ENCODE data around the gene EID1. TPM values are rescaled to one million over a fixed set of nuclear protein-coding genes. Genes with fewer than 3 reads are reported as not detected.
"Not testable (repeated sequence)": the region's sequence is repeated elsewhere in the genome, so short reads cannot be mapped to it uniquely, and the experiment has no call there.

EID1 gene
- total and polyA plus RNA-seq, 2 donors (not counting 1 experiment from before 2014, with no cell fraction given): 184 to 287 TPM

- Histone ChIP-seq H3K79me2 (ENCODE audit: control insufficient read depth, insufficient read depth, low read length) (no peaks in the 10 kb centered on the region), H3K4me3 (replicated peaks in 1 of 4; ENCODE audit: control extremely low read depth in 1 of 4, insufficient read depth in 1 of 4, low read depth in 3 of 4, low read length in 4 of 4) (no peak overlapping the region), H3K4me2 (ENCODE audit: extremely low read depth, insufficient read depth, low read length) (no peak overlapping the region), H3K36me3 (ENCODE audit: control insufficient read depth, insufficient read depth, low read length) (no peaks in the 10 kb centered on the region), H4K20me1 (ENCODE audit: control insufficient read depth, extremely low read depth, insufficient read depth, low read length) (no peaks in the 10 kb centered on the region), H3K4me1 (ENCODE audit: control insufficient read depth, extremely low read depth, insufficient read depth, low read length) (no peaks in the 10 kb centered on the region), H3K9ac (ENCODE audit: insufficient read depth, low read length) (no peak overlapping the region), H2AFZ (ENCODE audit: low read length) (no peak overlapping the region), H3K9me3 (ENCODE audit: control insufficient read depth, insufficient read depth, low read depth, low read length) (no peaks in the 10 kb centered on the region), H3K27me3 (ENCODE audit: control insufficient read depth, insufficient read depth, low read length) (no peaks in the 10 kb centered on the region), H3K27ac (ENCODE audit: insufficient read depth, low read length) (no peak overlapping the region)
- TF ChIP-seq EZH2 (IDR thresholded peaks at IDR 0.05; ENCODE audit: low read length, missing control alignments): no peak
- TF ChIP-seq CTCF (conservative IDR thresholded peaks at IDR 0.05 in 1 of 2, IDR thresholded peaks at IDR 0.05 in 1 of 2; ENCODE audit: low read depth in 1 of 2, low read length in 2 of 2): no peak
- DNase-seq (ENCODE audit: low read depth in 2 of 2): no peak
These were observed 26.8 kb downstream of the EID1 start for GRCh38 chr15:48904758-48905157.

GRCh38 chr15:48905216-48905615 is 27.3 kb downstream of the EID1 start:
- H2AFZ ChIP-seq (ENCODE audit: low read length): no peak overlapping the region

GRCh38 chr15:48905847-48906246 is 27.9 kb downstream of the EID1 start:
- Histone ChIP-seq H3K9ac (ENCODE audit: insufficient read depth, low read length) (no peak overlapping the region), H3K4me2 (ENCODE audit: extremely low read depth, insufficient read depth, low read length) (no peak overlapping the region), H3K79me2 (ENCODE audit: control insufficient read depth, insufficient read depth, low read length) (no peaks in the 10 kb centered on the region), H3K4me3 (replicated peaks in 1 of 4; ENCODE audit: control extremely low read depth in 1 of 4, insufficient read depth in 1 of 4, low read depth in 3 of 4, low read length in 4 of 4) (no peak overlapping the region), H2AFZ (ENCODE audit: low read length) (no peak overlapping the region), H3K27me3 (ENCODE audit: control insufficient read depth, insufficient read depth, low read length) (no peaks in the 10 kb centered on the region), H3K27ac (ENCODE audit: insufficient read depth, low read length) (no peak overlapping the region), H3K4me1 (ENCODE audit: control insufficient read depth, extremely low read depth, insufficient read depth, low read length) (no peaks in the 10 kb centered on the region), H3K9me3 (ENCODE audit: control insufficient read depth, insufficient read depth, low read depth, low read length) (no peaks in the 10 kb centered on the region), H3K36me3 (ENCODE audit: control insufficient read depth, insufficient read depth, low read length) (no peaks in the 10 kb centered on the region), H4K20me1 (ENCODE audit: control insufficient read depth, extremely low read depth, insufficient read depth, low read length) (no peaks in the 10 kb centered on the region)
- TF ChIP-seq CTCF (conservative IDR thresholded peaks at IDR 0.05 in 1 of 2, IDR thresholded peaks at IDR 0.05 in 1 of 2; ENCODE audit: low read depth in 1 of 2, low read length in 2 of 2): no peak
- no peak for TF ChIP-seq EZH2 (IDR thresholded peaks at IDR 0.05; ENCODE audit: low read length, missing control alignments)
- DNase-seq (ENCODE audit: low read depth in 2 of 2): no peak

More at GRCh38 chr15:48905216-48905615, 27.3 kb downstream of the EID1 start:
- Histone ChIP-seq H3K27ac (ENCODE audit: insufficient read depth, low read length) (no peak overlapping the region), H3K9ac (ENCODE audit: insufficient read depth, low read length) (no peak overlapping the region), H3K27me3 (ENCODE audit: control insufficient read depth, insufficient read depth, low read length) (no peaks in the 10 kb centered on the region), H3K4me3 (replicated peaks in 1 of 4; ENCODE audit: control extremely low read depth in 1 of 4, insufficient read depth in 1 of 4, low read depth in 3 of 4, low read length in 4 of 4) (no peak overlapping the region), H3K9me3 (ENCODE audit: control insufficient read depth, insufficient read depth, low read depth, low read length) (no peaks in the 10 kb centered on the region), H4K20me1 (ENCODE audit: control insufficient read depth, extremely low read depth, insufficient read depth, low read length) (no peaks in the 10 kb centered on the region), H3K79me2 (ENCODE audit: control insufficient read depth, insufficient read depth, low read length) (no peaks in the 10 kb centered on the region), H3K4me1 (ENCODE audit: control insufficient read depth, extremely low read depth, insufficient read depth, low read length) (no peaks in the 10 kb centered on the region), H3K36me3 (ENCODE audit: control insufficient read depth, insufficient read depth, low read length) (no peaks in the 10 kb centered on the region), H3K4me2 (ENCODE audit: extremely low read depth, insufficient read depth, low read length) (no peak overlapping the region)
- no peak for TF ChIP-seq EZH2 (IDR thresholded peaks at IDR 0.05; ENCODE audit: low read length, missing control alignments)
- no peak for TF ChIP-seq CTCF (conservative IDR thresholded peaks at IDR 0.05 in 1 of 2, IDR thresholded peaks at IDR 0.05 in 1 of 2; ENCODE audit: low read depth in 1 of 2, low read length in 2 of 2)
- DNase-seq (ENCODE audit: low read depth in 2 of 2): no peak

- H4K20me1 ChIP-seq (ENCODE audit: control insufficient read depth, extremely low read depth, insufficient read depth, low read length); H3K9ac ChIP-seq (ENCODE audit: insufficient read depth, low read length); H3K4me1 ChIP-seq (ENCODE audit: control insufficient read depth, extremely low read depth, insufficient read depth, low read length); DNase-seq (ENCODE audit: low read depth in 2 of 2); H3K27ac ChIP-seq (ENCODE audit: insufficient read depth, low read length); H3K79me2 ChIP-seq (ENCODE audit: control insufficient read depth, insufficient read depth, low read length); H3K36me3 ChIP-seq (ENCODE audit: control insufficient read depth, insufficient read depth, low read length); H3K27me3 ChIP-seq (ENCODE audit: control insufficient read depth, insufficient read depth, low read length); H2AFZ ChIP-seq (ENCODE audit: low read length); H3K9me3 ChIP-seq (ENCODE audit: control insufficient read depth, insufficient read depth, low read depth, low read length); H3K4me2 ChIP-seq (ENCODE audit: extremely low read depth, insufficient read depth, low read length); H3K4me3 ChIP-seq (replicated peaks in 1 of 4; ENCODE audit: control extremely low read depth in 1 of 4, insufficient read depth in 1 of 4, low read depth in 3 of 4, low read length in 4 of 4): not testable (repeated sequence)
These were observed 31.4 kb downstream of the EID1 start for GRCh38 chr15:48909313-48909712.

GRCh38 chr15:48910554-48910953 is 32.6 kb downstream of the EID1 start:
- not testable (repeated sequence) for DNase-seq (ENCODE audit: low read depth in 2 of 2); H3K4me3 ChIP-seq (replicated peaks in 1 of 4; ENCODE audit: control extremely low read depth in 1 of 4, insufficient read depth in 1 of 4, low read depth in 3 of 4, low read length in 4 of 4); H3K9ac ChIP-seq (ENCODE audit: insufficient read depth, low read length); H3K9me3 ChIP-seq (ENCODE audit: control insufficient read depth, insufficient read depth, low read depth, low read length); H3K27me3 ChIP-seq (ENCODE audit: control insufficient read depth, insufficient read depth, low read length); H3K79me2 ChIP-seq (ENCODE audit: control insufficient read depth, insufficient read depth, low read length); H3K36me3 ChIP-seq (ENCODE audit: control insufficient read depth, insufficient read depth, low read length); H3K27ac ChIP-seq (ENCODE audit: insufficient read depth, low read length); H4K20me1 ChIP-seq (ENCODE audit: control insufficient read depth, extremely low read depth, insufficient read depth, low read length); H3K4me2 ChIP-seq (ENCODE audit: extremely low read depth, insufficient read depth, low read length); H2AFZ ChIP-seq (ENCODE audit: low read length); H3K4me1 ChIP-seq (ENCODE audit: control insufficient read depth, extremely low read depth, insufficient read depth, low read length)

Data from fibroblast of lung (primary cell).